Upper lobe of left lung (tissue), 6 donors: Measurements from ENCODE around the gene HS6ST2. TPM values are rescaled to one million over a fixed set of nuclear protein-coding genes. Genes with fewer than 3 reads are reported as not detected.

Experiments used
- ATAC-seq, 2 donors: fragments of 200-7000 bp; cut with Tn5 transposase; one replicate each; pipeline ENCODE4 v1.9.1; 2022; ENCODE audit warnings: mild to moderate bottlenecking in 2 of 2, moderate library complexity in 2 of 2; ENCODE audit not compliant: low FRiP score in 2 of 2
- DNase-seq, 2 donors: peaks; one replicate each; pipeline ENCODE4 v3.0.0-alpha.2; 2019 to 2020
- H3K27ac ChIP-seq, 4 donors: fragments of 200-600 bp; sonication (generic); one replicate each; pipeline ENCODE4 v1.5.1; 2016 to 2019
- H3K27me3 ChIP-seq, 4 donors: fragments of 200-600 bp; sonication (generic); one replicate each; pipeline ENCODE4 v1.5.1; 2017 to 2019
- H3K36me3 ChIP-seq, 4 donors: fragments of 200-600 bp; sonication (generic); one replicate each; pipeline ENCODE4 v1.5.1; 2016 to 2019
- H3K4me1 ChIP-seq, 4 donors: fragments of 200-600 bp; sonication (generic); one replicate each; pipeline ENCODE4 v1.5.1; 2018 to 2019
- H3K4me3 ChIP-seq, 4 donors: fragments of 200-600 bp; sonication (generic); one replicate each; pipeline ENCODE4 v1.5.1; 2017 to 2019; ENCODE audit warnings: mild to moderate bottlenecking in 2 of 4, moderate library complexity in 1 of 4
- H3K9me3 ChIP-seq, 4 donors: fragments of 200-600 bp; sonication (generic); one replicate each; pipeline ENCODE4 v1.5.1; 2018 to 2019
- CTCF ChIP-seq, 6 experiments: fragments of 450-650 bp in 4 of 6; fragments of 200-600 bp in 2 of 6; sonication (generic) in 2 of 6; IDR thresholded peaks; one replicate each; pipeline ENCODE4 v1.5.1; 2016 to 2019; ENCODE audit warnings: antibody characterized with exemption in 6 of 6
- EP300 ChIP-seq, 4 donors: sonication (generic); formaldehyde crosslinking; IDR thresholded peaks; one replicate each; pipeline ENCODE4 v1.5.1; 2017; ENCODE audit warnings: antibody characterized with exemption in 4 of 4, control low read depth in 2 of 4
- POLR2A ChIP-seq, 4 donors: fragments of 450-650 bp; IDR thresholded peaks; one replicate each; pipeline ENCODE4 v1.5.1; 2016 to 2017; ENCODE audit warnings: antibody characterized with exemption in 4 of 4, mild to moderate bottlenecking in 2 of 4
- POLR2AphosphoS5 ChIP-seq, 2 donors: sonication (generic); formaldehyde crosslinking; IDR thresholded peaks; one replicate each; pipeline ENCODE4 v1.5.1; 2017; ENCODE audit warnings: antibody characterized with exemption in 2 of 2
- WGBS, 2 donors: methylation state at CpG; one replicate each; pipeline ENCODE4 v1.1.5; 2017 to 2018; 5-methylcytosine and 5-hydroxymethylcytosine counted together
- total RNA-seq, 6 donors: library from RNA; depleted of rRNA in 4 of 6; stranded (reverse); fragments of >200 nt in 4 of 6; gene quantifications; one replicate each; pipeline versions ENCODE4 v1.1.0 to v1.2.1, GENCODE V29; 2016 to 2021
- donor health status: DM: no; HTN: no; CAD: no; lungs with moderate emphysema.
- donor health status: DM: no; HTN: yes; CAD: no; lungs with severe emphysema.

Gene HS6ST2
- total RNA-seq, 6 donors from 2014 or later = 0.30 to 2.5 (median 1.2) TPM

GRCh38 chrX:132665676-132666075 lies 292.8 kb downstream of the HS6ST2 start:
- TF ChIP-seq POLR2A (IDR thresholded peaks at IDR 0.05) (no peak), EP300 (IDR thresholded peaks at IDR 0.05) (no peak), POLR2AphosphoS5 (IDR thresholded peaks at IDR 0.05) (no peak)
- Histone ChIP-seq H3K9me3 (no peaks in the 10 kb centered on the region), H3K4me3 (no peak overlapping the region), H3K27me3 (no peaks in the 10 kb centered on the region), H3K36me3 (no peaks in the 10 kb centered on the region), H3K27ac (no peak overlapping the region), H3K4me1 (no peaks in the 10 kb centered on the region)
- 61 to 81% methylated on average over 2 of the region's 2 CpGs for WGBS, 2 donors
- ATAC-seq = no peak
- DNase-seq = no peak

GRCh38 chrX:132664273-132664672 lies 294.2 kb downstream of the HS6ST2 start:
- Histone ChIP-seq H3K27ac (no peak overlapping the region), H3K4me3 (no peak overlapping the region), H3K9me3 (no peaks in the 10 kb centered on the region), H3K27me3 (no peaks in the 10 kb centered on the region), H3K4me1 (no peaks in the 10 kb centered on the region), H3K36me3 (no peaks in the 10 kb centered on the region)
- DNase-seq = no peak
- ATAC-seq = no peak
- 67 to 82% methylated on average over 3 of the region's 3 CpGs for WGBS, 2 donors
- TF ChIP-seq CTCF (IDR thresholded peaks at IDR 0.05) (no peak), EP300 (IDR thresholded peaks at IDR 0.05) (no peak), POLR2AphosphoS5 (IDR thresholded peaks at IDR 0.05) (no peak), POLR2A (IDR thresholded peaks at IDR 0.05) (no peak)

GRCh38 chrX:132662844-132663243 lies 295.6 kb downstream of the HS6ST2 start:
- Histone ChIP-seq H3K36me3 (no peaks in the 10 kb centered on the region), H3K27me3 (no peaks in the 10 kb centered on the region), H3K27ac (no peak overlapping the region), H3K9me3 (no peaks in the 10 kb centered on the region), H3K4me3 (no peak overlapping the region), H3K4me1 (no peaks in the 10 kb centered on the region)
- DNase-seq = no peak
- TF ChIP-seq POLR2AphosphoS5 (IDR thresholded peaks at IDR 0.05) (no peak), POLR2A (IDR thresholded peaks at IDR 0.05) (no peak), EP300 (IDR thresholded peaks at IDR 0.05) (no peak), CTCF (IDR thresholded peaks at IDR 0.05) (no peak)
- WGBS, 2 donors = 41 to 45% methylated on average over 2 of the region's 2 CpGs
- no peak for ATAC-seq

- H3K9me3 ChIP-seq = no peaks in the 10 kb centered on the region
- WGBS, 2 donors = 61 to 80% methylated on average over 1 to 5 of the region's 5 CpGs
- H3K4me1 ChIP-seq = no peaks in the 10 kb centered on the region
- no peak overlapping the region for H3K4me3 ChIP-seq
- no peaks in the 10 kb centered on the region for H3K36me3 ChIP-seq
- no peak for ATAC-seq
- no peak overlapping the region for H3K27ac ChIP-seq
- no peaks in the 10 kb centered on the region for H3K27me3 ChIP-seq
- TF ChIP-seq CTCF (IDR thresholded peaks at IDR 0.05) (no peak), POLR2AphosphoS5 (IDR thresholded peaks at IDR 0.05) (no peak), EP300 (IDR thresholded peaks at IDR 0.05) (no peak), POLR2A (IDR thresholded peaks at IDR 0.05) (no peak)
- DNase-seq = no peak
These were observed 300.6 kb downstream of the HS6ST2 start for GRCh38 chrX:132657876-132658275.

- no peak overlapping the region for H3K4me3 ChIP-seq
These were observed 305.6 kb downstream of the HS6ST2 start for GRCh38 chrX:132652871-132653270.

More at GRCh38 chrX:132652871-132653270, 305.6 kb downstream of the HS6ST2 start:
- Histone ChIP-seq H3K27me3 (no peaks in the 10 kb centered on the region), H3K36me3 (no peaks in the 10 kb centered on the region), H3K4me1 (no peaks in the 10 kb centered on the region), H3K9me3 (no peaks in the 10 kb centered on the region), H3K27ac (no peak overlapping the region)
- TF ChIP-seq POLR2A (IDR thresholded peaks at IDR 0.05) (no peak), EP300 (IDR thresholded peaks at IDR 0.05) (no peak), POLR2AphosphoS5 (IDR thresholded peaks at IDR 0.05) (no peak), CTCF (IDR thresholded peaks at IDR 0.05) (no peak)
- no peak for DNase-seq
- ATAC-seq = no peak
- WGBS, 2 donors = 73 to 74% methylated on average over 4 of the region's 4 CpGs
